ENCODE measurements around the gene HLTF.
A peak's percentile ranks its signal among the peaks of the same experiment; 100 is the strongest.
"Not testable (repeated sequence)": the region's sequence is repeated elsewhere in the genome, so short reads cannot be mapped to it uniquely, and the experiment has no call there.

Gene HLTF, protein sequence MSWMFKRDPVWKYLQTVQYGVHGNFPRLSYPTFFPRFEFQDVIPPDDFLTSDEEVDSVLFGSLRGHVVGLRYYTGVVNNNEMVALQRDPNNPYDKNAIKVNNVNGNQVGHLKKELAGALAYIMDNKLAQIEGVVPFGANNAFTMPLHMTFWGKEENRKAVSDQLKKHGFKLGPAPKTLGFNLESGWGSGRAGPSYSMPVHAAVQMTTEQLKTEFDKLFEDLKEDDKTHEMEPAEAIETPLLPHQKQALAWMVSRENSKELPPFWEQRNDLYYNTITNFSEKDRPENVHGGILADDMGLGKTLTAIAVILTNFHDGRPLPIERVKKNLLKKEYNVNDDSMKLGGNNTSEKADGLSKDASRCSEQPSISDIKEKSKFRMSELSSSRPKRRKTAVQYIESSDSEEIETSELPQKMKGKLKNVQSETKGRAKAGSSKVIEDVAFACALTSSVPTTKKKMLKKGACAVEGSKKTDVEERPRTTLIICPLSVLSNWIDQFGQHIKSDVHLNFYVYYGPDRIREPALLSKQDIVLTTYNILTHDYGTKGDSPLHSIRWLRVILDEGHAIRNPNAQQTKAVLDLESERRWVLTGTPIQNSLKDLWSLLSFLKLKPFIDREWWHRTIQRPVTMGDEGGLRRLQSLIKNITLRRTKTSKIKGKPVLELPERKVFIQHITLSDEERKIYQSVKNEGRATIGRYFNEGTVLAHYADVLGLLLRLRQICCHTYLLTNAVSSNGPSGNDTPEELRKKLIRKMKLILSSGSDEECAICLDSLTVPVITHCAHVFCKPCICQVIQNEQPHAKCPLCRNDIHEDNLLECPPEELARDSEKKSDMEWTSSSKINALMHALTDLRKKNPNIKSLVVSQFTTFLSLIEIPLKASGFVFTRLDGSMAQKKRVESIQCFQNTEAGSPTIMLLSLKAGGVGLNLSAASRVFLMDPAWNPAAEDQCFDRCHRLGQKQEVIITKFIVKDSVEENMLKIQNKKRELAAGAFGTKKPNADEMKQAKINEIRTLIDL

DNA sequence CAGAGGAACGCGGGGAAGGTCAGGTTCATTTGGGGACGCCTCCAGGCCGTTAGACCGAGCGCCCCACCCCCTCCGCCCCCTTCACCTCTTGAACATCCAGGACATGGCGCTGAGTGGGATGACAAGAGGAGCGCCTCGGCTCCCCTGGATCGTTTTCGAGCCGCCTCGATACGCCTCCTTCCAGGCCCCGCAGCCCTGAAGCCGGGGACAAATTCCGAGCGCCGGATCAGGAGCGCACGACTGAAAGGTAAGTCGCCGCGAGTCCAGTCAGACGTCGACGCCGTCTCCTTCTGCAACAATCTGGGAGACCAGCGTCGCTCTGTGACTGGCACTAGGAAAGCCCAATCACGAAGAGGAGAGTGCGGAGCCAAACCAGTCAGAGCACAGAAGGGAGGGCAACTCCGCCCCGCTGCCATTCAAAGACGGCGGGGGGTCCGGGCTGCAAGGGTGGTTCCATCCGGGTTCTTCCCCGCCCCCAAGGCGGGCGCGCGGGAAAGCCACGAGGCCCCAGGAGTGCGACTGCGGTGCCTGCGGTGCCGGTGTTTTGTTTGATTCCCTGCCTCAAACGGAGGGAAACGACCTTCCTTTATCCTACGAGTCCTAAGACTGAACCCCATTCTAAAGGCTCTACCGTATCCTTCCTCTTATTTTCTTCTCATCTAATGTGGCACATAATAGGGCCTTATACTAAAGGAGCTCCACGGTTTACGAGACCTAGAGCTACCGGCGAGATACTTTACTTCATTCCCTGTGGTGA lies at the start of gene HLTF:
Gene HLTF, minus strand, starts transcription at position 302 of the 757 bp plus-strand sequence. Its CDS starts 197 bp downstream, at position 105.
- peak; percentile 92 for DNase-seq (ENCODE audit: low read depth)

DNA sequence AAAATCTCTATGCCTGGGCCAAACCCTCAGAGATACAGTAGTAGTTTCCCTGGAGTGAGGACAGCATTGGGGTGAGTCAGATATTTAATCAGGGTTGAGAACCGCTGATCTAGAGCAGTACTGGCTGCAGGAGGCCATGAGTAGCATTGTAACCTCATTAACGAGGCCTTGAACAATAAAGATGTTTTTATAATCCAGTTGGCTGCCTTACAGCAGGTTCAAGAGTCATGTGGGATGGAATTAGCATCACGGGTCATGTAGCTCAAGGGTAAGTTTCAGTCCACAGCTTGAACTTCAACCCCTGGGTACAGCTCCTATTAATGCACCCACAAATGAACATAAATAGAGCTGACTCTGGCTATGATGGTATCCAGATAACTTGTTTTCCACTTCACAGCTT lies 48.2 kb upstream of the HLTF start:
- no peak for DNase-seq (ENCODE audit: low read depth)

DNA sequence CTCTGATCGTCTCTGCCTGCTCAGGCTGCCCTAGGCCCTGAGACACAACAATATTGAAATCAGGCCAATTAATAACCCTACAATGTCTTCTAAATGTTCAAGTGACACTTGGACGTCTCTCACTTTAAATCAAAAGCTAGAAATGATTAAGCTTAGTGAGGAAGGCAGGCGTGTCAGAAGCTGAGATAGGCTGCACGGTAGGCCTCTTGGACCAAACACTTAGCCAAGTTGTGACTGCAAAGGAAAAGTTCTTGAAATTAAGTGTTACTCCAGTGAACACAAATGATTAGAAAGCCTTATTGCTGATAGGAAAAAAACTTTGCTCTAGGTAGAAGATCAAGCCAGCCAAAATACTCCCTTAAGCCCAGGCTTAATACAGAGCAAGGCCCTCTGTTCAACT lies 45.3 kb upstream of the HLTF start:
- DNase-seq (ENCODE audit: low read depth): no peak

DNA sequence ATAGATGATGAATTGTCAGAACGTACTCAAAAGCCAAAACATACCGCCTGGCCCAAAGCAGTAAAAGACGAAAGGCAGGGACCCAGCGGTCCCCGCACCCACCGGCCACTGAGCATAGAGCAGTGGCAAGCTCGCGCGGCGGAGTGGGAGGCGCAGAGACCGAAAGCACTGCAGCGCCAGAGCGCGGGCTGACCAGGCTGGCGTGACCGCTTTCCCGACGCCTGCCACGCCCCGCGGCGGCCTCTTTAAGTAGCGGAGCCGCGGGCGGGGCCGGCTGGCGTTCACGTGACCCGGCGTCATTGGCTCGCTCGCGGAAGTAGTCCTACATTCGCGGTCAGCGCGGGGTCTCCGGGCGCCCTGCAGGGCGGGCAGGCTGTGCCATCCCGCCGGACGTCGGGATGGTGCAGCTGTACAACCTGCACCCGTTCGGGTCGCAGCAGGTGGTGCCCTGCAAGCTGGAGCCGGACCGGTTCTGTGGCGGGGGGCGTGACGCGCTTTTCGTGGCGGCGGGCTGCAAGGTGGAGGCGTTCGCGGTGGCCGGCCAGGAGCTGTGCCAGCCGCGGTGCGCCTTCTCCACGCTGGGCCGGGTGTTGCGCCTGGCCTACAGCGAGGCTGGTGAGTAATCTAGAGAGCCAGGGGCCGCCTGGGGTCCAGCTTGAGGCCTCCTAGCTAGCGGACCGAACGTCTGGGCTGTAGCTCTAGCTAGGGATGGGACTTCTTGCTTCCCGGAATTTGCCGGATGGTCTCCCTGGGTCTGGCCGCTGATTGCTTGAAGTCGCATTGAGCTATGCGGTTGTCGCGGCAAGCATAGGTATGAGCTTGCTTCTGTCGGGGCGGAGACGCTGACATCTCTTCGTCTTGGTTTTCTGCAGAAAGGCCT lies 43.2 kb upstream of the HLTF start, which contains the start of gene HPS3:
Gene HPS3, plus strand, starts transcription at position 313 of the 880 bp plus-strand sequence. Its CDS starts 86 bp downstream, at position 399.
- no peak for DNase-seq (ENCODE audit: low read depth)

DNA sequence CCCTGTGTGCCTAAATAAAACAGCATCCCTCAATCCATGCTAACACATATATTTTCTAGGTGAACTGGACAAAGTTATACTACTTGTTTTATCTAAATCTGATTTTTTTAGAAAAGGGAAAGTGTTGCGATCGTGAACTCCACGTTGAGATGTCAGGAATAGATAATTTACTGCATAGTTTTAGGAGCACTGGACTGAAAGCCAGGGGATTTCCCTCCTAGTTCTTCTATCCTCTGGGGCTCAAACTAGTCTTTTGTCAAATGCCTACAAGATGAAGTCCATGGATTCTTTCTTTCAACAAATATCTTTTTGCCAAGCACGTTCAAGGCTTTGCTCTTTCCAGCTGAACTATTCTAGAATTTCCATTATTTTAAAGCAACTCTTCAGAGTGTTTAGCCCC lies 42.5 kb upstream of the HLTF start:
- DNase-seq (ENCODE audit: low read depth): no peak

DNA sequence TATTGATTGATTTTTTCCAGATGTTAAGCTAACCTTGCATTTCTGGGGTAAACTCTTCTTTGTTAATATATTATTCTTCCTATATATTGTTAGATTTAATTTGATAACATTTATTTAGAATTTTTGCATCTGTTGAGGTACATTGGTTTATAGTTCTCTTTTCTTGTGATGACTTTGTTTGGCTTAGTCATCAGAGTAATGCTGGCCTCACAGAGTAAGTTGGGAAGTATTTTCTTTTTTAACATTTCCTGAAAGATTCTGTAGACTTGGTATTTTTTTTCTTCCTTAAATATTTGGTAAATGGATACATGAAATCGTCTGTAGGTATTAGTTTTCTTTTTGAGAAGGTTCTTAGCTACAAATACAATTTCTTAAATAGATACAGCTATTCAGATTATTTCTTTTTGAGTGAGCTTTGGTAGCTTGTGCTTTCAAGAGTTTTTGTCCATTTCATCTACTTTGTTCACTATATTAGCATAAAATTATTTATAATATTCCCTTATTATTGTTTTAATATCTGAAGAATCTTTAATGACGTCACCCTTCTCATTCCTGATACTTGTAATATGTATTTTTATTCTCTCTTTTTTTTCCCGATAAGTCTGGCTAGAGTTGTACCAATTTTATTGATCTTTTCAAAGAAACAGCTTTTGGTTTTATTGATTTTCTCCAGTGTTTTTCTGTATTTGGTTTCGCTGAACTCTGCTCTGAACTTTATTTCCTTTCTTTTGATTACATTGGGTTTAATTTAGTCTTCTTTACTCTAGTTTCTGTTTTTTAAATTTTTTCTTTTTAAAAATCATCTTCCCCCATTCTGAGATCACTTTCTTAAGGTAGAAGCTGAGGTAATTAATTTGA lies 36.6 kb upstream of the HLTF start:
- DNase-seq (ENCODE audit: low read depth): no peak

DNA sequence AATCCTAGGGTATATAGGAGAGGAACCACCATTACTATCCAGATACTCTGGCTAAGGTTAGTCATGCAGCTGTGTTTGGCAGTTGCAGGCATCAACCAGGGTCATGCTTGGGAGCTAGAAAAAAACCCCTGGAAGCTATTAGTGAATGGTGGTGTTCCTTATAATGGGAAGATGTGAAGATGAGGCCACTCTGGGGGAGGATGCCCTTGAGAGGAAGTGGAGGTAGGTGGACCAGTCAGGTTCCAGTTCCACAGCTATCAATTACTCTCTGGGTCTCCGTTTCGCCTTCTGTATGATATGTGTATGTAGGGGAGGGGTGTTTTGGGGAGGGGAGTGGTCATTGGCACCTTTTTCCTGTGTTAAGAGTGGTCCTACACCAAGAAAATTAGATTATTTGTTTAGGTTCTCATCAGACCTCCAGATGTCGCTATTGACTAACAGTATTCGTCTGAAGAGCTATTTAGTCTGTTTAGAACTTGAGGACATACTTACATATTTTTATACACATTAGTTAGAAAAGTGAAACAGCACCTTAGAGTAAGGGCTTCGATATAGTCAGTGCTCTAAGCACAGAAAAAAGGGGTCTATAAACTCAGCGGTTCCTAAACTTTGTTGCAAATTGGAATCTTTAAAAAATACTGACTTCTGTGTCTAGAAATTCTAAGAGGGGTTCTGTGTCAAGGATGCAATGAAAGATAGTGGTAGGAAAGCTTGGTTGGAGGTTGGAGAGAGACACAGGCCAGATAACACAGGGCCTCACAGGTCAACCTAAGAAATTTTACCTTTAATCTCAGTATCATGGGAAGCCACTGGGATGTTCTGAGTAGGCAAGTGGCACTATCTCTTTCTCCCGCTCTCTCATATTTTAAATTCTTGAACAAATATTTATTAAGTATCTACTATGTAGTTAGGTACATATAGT lies 34.0 kb upstream of the HLTF start:
- DNase-seq (ENCODE audit: low read depth): peak; percentile 18

DNA sequence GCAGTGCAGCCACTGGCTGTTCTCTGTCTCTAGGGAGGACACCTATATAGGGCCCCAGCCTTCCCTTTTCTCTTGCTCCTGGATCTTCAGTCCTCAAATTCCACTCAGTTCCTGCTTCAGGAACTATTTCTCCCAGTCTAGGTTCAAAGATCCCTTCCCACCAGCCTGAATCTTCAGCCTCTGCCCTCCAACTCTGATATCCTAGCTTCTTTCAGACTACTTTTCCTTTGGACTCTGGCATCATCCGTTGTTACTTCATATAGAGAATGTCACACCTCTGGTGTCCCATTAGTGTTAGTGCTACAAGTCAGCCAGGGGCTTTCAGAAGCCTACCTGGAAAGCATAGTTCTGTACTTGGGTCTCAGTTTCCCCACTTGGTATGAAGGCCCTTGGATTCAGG lies 33.1 kb upstream of the HLTF start:
- no peak for DNase-seq (ENCODE audit: low read depth)

DNA sequence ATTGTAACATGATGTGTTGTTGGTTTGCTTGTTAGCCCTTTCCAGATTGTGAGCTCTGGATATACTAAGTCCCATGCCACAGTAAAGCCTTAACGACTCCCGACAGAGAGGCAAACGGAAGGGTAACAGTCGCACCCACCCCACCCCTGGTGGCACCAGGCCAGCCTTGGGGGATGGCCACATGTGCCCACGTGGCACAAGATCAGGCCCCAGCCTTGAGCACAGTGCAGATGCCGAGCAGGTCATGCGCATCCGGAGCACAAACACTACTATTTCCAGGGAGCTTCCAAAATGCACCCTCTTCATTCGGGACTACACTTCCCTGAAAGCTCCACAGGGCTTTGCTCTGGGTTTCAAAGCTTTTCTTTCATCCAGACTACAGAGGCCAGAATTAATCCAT lies 32.4 kb upstream of the HLTF start:
- DNase-seq (ENCODE audit: low read depth): no peak

DNA sequence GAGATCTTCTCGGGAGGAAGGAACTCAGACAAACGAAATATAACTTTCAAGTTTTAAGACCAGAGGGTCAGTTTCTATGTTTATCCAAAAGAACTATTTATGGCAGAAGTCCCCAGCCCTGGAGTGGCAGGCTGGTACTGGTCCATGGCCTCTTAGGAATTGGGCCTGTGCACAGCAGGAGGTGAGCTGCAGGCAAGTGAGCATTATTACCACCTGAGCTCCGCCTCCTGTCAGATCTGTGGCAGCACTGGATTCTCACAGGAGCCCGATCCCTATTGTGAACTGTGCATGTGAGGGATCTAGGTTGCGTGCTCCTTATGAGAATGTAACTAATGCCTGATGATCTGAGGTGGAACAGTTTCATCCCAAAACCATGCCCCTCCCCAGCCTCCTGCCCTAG lies 28.8 kb upstream of the HLTF start:
- no peak for DNase-seq (ENCODE audit: low read depth)

DNA sequence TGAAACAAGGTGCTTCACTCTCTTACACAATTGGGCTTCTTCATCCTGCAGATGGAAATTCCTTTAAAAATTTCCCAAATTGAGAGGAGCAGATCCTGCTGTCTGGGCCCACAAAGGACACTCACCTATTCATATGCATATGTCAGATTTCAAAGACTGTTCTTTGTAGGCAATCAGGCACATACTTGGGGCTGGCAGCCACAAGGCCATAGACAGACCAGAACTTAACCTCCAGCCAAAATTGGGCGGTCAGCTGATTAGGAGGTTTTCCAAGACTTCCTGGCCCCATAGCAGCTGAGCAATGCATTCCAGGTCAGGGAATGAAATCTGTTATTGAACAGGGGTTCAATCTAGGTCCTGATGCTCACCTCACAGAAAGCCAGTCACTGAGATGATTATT lies 28.1 kb upstream of the HLTF start:
- DNase-seq (ENCODE audit: low read depth): peak; percentile 9

DNA sequence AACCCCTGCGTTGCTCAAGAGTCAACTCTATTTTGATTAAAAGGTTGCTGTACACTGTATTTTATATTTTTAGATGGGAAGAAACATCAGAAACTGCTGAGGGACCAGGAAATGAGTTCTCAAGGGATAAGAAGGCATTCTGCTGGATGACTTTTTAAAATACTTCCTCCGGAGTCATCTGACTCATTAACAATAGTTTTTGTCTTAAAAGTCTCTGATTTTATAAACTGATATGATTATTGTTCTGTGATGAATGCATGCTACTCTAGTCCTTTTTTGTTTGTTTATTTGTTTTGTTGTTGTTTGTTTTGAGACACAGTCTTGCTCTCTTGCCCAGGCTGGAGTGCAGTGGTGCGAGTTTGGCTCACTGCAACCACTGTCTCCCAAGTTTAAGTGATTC lies 18.2 kb upstream of the HLTF start:
- no peak for DNase-seq (ENCODE audit: low read depth)

DNA sequence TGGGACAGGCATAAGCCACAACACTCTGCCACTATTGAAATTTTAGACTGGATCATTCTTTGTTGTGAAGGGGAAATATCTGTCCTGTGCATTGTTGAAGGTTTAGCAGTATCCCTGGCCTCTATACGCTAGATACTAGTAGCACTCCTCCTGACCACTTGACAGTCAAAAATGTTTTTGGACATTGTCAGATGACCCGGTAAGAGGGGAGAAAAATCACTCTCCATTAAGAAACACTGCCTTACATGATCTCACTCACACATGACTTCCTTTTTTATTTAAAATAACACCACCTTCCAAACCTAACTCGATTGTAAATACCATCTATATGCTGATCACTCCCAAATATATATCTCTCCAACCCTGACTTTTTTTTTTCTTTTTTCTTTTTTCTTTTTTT lies 15.3 kb upstream of the HLTF start:
- DNase-seq (ENCODE audit: low read depth): no peak

DNA sequence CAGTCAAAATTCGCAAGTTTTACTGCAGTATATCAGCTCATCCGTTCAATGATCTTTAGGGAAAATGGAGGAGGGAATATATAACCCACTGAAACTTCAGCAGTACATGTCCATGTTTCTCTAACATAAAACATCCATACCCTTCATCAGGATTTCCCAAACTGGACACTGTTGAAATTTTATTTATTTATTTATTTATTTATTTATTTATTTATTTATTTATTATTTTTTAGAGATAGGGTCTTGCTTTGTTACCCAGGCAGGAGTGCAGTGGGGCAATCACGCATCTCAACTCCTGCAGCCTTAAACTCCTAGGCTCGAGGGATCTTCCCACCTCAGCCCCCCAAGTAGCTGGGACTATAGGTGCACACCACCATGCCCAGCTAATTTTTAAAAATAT lies 14.8 kb upstream of the HLTF start:
- DNase-seq (ENCODE audit: low read depth): no peak

DNA sequence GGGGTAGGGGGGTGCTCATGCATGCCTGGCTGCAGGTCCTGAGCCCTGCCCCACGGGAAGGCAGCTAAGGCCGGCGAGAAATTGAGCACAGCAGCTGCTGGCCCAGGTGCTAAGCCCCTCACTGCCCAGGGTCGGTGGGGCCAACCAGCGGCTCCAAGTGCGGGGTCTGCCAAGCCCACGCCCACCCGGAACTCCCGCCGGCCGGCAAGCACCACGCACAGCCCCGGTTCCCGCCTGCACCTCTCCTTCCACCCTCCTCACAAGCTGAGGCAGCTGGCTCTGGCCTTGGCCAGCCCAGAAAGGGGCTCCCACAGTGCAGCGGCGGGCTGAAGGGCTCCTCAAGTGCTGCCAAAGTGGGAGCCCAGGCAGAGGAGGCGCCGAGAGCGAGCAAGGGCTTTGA lies 11.7 kb upstream of the HLTF start:
- DNase-seq (ENCODE audit: low read depth): not testable (repeated sequence)

DNA sequence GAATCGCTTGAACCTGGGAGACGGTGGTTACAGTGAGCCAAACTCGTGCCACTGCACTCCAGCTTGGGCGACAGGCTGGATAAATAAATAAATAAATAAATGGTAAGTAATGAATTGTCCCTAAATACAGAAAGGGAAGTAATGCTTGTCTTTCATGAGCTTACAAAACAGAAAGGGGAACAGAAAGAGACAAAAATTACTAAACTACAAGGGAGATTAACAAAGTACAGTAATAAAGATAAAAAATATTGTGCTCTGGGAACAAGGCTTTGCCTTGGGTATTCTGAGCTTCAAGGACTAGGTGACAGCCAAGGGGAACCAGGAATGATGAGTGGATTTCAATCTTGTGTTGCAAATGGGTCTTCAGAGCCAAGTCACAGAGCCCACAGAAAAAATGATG lies 9.2 kb upstream of the HLTF start:
- no peak for DNase-seq (ENCODE audit: low read depth)

DNA sequence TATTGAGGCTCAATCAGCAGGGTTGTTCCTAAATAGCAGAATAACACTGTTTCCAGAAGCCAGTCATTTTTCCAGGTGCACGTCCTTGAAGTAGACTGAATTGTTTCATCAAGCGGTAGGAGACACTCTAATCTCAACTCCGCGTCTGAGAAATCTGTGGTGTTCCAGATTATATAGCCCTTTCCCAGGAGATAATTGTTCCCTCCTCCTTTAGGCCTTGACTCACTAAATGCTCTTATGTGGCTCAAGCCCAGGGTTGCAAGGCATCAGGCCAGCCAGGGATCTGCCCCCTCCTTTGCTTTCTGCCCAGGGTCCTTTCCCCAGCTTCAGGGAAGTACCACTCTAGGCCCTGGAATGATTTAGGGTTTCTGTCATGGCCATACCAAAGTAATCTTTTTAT lies 5.7 kb upstream of the HLTF start:
- DNase-seq (ENCODE audit: low read depth): no peak

DNA sequence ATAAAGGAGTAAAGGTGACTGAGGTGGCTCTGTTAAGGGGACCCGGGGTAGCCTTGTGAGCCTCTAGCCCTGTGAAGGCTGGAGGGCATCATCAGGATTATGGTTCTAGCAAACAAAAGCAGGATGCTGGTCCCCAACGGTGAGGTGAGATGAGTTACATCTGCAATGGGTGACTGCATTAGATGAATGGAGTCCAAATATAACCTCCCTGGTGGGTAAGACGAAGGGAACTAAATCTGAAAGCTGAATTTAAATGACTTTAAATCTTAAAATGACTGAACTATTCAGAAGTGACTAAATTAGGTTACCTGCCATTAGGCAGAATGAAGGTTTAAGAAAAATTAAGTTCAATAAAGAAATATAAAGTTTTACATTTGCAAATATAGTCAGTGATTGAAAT lies 4.6 kb upstream of the HLTF start:
- no peak for DNase-seq (ENCODE audit: low read depth)

DNA sequence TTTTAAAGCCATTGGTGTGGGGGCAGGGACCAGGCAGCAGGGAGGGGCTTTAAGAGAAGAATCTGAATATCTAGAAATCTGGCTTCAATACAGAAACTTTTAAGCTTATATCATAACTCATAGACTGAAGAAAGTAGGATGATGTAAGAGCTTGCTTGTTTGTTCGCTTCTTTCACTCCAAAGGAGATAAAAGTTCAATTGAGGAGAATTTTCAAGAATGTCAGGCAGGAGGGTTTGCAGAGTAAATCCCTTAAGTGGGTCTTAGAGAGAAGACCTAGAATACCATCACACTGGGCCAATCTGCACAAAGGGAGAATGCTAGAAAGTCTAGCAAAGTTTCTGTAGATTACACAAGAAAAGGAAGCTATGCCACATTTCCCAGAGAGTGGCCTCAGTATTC lies 4.1 kb upstream of the HLTF start:
- DNase-seq (ENCODE audit: low read depth): no peak
